ENCODE measurements around the gene MAPK13. TPM values are rescaled to one million over a fixed set of nuclear protein-coding genes. Genes with fewer than 3 reads are reported as not detected.
A peak's percentile ranks its signal among the peaks of the same experiment; 100 is the strongest.
"Not testable (repeated sequence)": the region's sequence is repeated elsewhere in the genome, so short reads cannot be mapped to it uniquely, and the experiment has no call there.

The MAPK13 gene
- polyA plus RNA-seq (2011; rRNA removed) (2.8 and 3.8 TPM in 2 replicates), polyA minus RNA-seq (2011; rRNA and poly(A)+ RNA removed) (2.2 and 2.7 TPM in 2 replicates)

DNA sequence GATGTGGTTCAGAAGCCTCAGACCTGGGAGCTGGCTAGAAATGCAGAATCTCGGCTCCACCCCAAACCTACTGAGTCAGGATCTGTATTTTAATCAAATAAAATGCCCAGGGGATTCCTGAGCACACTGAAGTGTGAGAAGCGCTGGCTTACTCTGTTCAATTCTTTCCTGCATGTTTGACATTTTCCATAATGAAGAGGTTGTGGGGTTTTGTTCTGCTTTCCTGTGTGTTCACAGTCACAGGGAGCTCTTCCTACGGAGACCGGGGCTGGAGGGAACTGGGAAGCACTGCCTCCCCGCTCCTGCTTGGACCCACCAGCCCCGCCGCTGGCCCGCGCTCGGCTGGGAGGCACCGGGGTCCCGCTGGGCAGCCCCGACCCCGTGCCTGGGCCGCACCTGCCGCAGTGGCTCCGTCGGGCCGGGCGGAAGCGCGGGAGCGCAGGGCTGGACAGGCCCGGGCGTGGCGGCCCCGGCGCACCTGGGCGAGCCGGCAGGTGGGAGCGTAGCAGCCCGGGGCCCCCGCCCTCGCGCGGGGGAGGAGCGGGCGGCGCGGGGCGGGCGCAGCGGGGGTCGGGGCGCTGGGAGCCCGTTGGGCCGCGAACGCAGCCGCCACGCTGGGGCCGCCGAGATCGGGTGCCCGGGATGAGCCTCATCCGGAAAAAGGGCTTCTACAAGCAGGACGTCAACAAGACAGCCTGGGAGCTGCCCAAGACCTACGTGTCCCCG is at the start of gene MAPK13:
TSS of gene MAPK13 (plus strand) at position 573 of the 726 bp plus-strand sequence. CDS start at position 643, 70 bp downstream.
- ChIA-PET POLR2A (no interaction called here), CTCF (interaction anchor here (1.2 kb wide), 1 partner anchor 9 kb away, joined by 5 read pairs; no protein-coding TSS in a partner anchor)
- H3K4me3 ChIP-seq (ENCODE audit: low read depth, low read length) = peak within 1 kb of the TSS; percentile 12

GRCh38 chr6:36082318-36082717 is 48.0 kb upstream of the MAPK13 start:
- TF ChIP-seq CTCF (IDR thresholded peaks at IDR 0.05; ENCODE audit: insufficient read depth, low read depth, low read length) = no peak
- DNase-seq (ENCODE audit: low read depth) = no peak
- CTCF ChIA-PET = interaction anchor here (1.3 to 6.6 kb wide), 2 partner anchors 13 to 55 kb away, joined by 3 to 35 read pairs; partner anchors contain the start of gene MAPK14
- H3K27me3 ChIP-seq (ENCODE audit: control insufficient read depth, insufficient read depth, low read length) = no peaks in the 10 kb centered on the region
- peaks cover 16% of the 10 kb centered on the region for H3K36me3 ChIP-seq (ENCODE audit: control insufficient read depth, insufficient read depth, low read length)
- H3K4me3 ChIP-seq (ENCODE audit: low read depth, low read length) = no peak overlapping the region
- POLR2A ChIA-PET = no interaction called here

More for the DNA sequence above, at the start of gene MAPK13:
- no peak for TF ChIP-seq CTCF (IDR thresholded peaks at IDR 0.05; ENCODE audit: insufficient read depth, low read depth, low read length)
- Histone ChIP-seq H3K27me3 (ENCODE audit: control insufficient read depth, insufficient read depth, low read length) (no peaks in the 10 kb centered on the region), H3K36me3 (ENCODE audit: control insufficient read depth, insufficient read depth, low read length) (no peaks in the 10 kb centered on the region)
- DNase-seq (ENCODE audit: low read depth) = no peak

DNA sequence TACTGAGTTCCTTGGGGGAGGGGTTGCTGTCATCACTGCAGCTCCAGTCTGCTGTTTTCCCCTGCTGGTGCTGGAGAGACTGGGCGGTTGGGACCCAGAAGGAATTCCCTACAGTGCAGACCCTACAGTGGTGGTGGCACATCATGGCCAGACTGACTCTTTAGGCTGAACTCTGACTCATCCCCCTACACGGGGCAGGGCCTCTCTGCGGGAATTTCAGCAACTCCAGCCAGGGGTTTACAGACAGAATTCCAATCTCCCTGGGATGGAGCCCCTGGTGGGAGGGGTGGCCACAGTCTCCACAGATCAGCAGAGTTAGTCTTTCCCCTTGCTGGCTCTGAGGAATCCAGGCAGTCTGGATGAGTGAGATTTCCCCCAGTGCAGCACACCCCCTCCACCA is 46.9 kb upstream of the MAPK13 start:
- ChIA-PET CTCF (interaction anchor here (6.6 kb wide), 1 partner anchor 11 kb away, joined by 35 read pairs; no protein-coding TSS in a partner anchor), POLR2A (no interaction called here)
- no peak for TF ChIP-seq CTCF (IDR thresholded peaks at IDR 0.05; ENCODE audit: insufficient read depth, low read depth, low read length)
- Histone ChIP-seq H3K4me3 (ENCODE audit: low read depth, low read length) (no peak overlapping the region), H3K27me3 (ENCODE audit: control insufficient read depth, insufficient read depth, low read length) (no peaks in the 10 kb centered on the region), H3K36me3 (ENCODE audit: control insufficient read depth, insufficient read depth, low read length) (peaks cover 13% of the 10 kb centered on the region)
- no peak for DNase-seq (ENCODE audit: low read depth)

GRCh38 chr6:36088204-36088603 is 42.1 kb upstream of the MAPK13 start:
- H3K36me3 ChIP-seq (ENCODE audit: control insufficient read depth, insufficient read depth, low read length); H3K27me3 ChIP-seq (ENCODE audit: control insufficient read depth, insufficient read depth, low read length); DNase-seq (ENCODE audit: low read depth); H3K4me3 ChIP-seq (ENCODE audit: low read depth, low read length): not testable (repeated sequence)
- CTCF ChIA-PET = interaction anchor here (1.0 kb wide), 1 partner anchor 10 kb away, joined by 3 read pairs; no protein-coding TSS in a partner anchor
- POLR2A ChIA-PET = interaction anchor here (0.7 kb wide), 1 partner anchor 176 kb away, joined by 6 read pairs; no protein-coding TSS in a partner anchor

GRCh38 chr6:36089048-36089447 is 41.3 kb upstream of the MAPK13 start:
- Histone ChIP-seq H3K27me3 (ENCODE audit: control insufficient read depth, insufficient read depth, low read length) (no peaks in the 10 kb centered on the region), H3K36me3 (ENCODE audit: control insufficient read depth, insufficient read depth, low read length) (peaks cover 3% of the 10 kb centered on the region), H3K4me3 (ENCODE audit: low read depth, low read length) (no peak overlapping the region)
- TF ChIP-seq CTCF (IDR thresholded peaks at IDR 0.05; ENCODE audit: insufficient read depth, low read depth, low read length) = no peak
- ChIA-PET POLR2A (no interaction called here), CTCF (interaction anchor here (1.0 kb wide), 1 partner anchor 11 kb away, joined by 3 read pairs; no protein-coding TSS in a partner anchor)
- no peak for DNase-seq (ENCODE audit: low read depth)
